ENCODE data around the gene OPRD1. TPM values are rescaled to one million over a fixed set of nuclear protein-coding genes. Genes with fewer than 3 reads are reported as not detected.

The OPRD1 gene
- total RNA-seq, 1 experiment from 2014 or later = not detected

- DNase-seq (ENCODE audit: low spot score) = no peak
Observed at GRCh38 chr1:28883242-28883616, 71.3 kb downstream of the OPRD1 start.

GRCh38 chr1:28885472-28885877, 73.5 kb downstream of the OPRD1 start:
- no peak for DNase-seq (ENCODE audit: low spot score)

GRCh38 chr1:28885977-28886730, 74.2 kb downstream of the OPRD1 start:
- no peak for DNase-seq (ENCODE audit: low spot score)

GRCh38 chr1:28886731-28887418, 74.9 kb downstream of the OPRD1 start:
- DNase-seq (ENCODE audit: low spot score) = peak; percentile 47

- no peak for DNase-seq (ENCODE audit: low spot score)
Observed at GRCh38 chr1:28887419-28887834, 75.5 kb downstream of the OPRD1 start.

- DNase-seq (ENCODE audit: low spot score) = no peak
Observed at GRCh38 chr1:28887835-28888682, 76.1 kb downstream of the OPRD1 start.

GRCh38 chr1:28888915-28889314, 76.9 kb downstream of the OPRD1 start:
- no peak for DNase-seq (ENCODE audit: low spot score)

- no peak for DNase-seq (ENCODE audit: low spot score)
Observed at GRCh38 chr1:28889357-28889756, 77.4 kb downstream of the OPRD1 start.

GRCh38 chr1:28890435-28890834, 78.5 kb downstream of the OPRD1 start:
- DNase-seq (ENCODE audit: low spot score) = no peak

- DNase-seq (ENCODE audit: low spot score) = no peak
Observed at GRCh38 chr1:28890836-28891235, 78.9 kb downstream of the OPRD1 start.

GRCh38 chr1:28891256-28891655, 79.3 kb downstream of the OPRD1 start:
- no peak for DNase-seq (ENCODE audit: low spot score)

GRCh38 chr1:28893403-28894102, 81.6 kb downstream of the OPRD1 start:
- DNase-seq (ENCODE audit: low spot score) = no peak

- no peak for DNase-seq (ENCODE audit: low spot score)
Observed at GRCh38 chr1:28894785-28895184, 82.8 kb downstream of the OPRD1 start.

- DNase-seq (ENCODE audit: low spot score) = no peak
Observed at GRCh38 chr1:28895896-28896608, 84.1 kb downstream of the OPRD1 start.

- no peak for DNase-seq (ENCODE audit: low spot score)
Observed at GRCh38 chr1:28896609-28896986, 84.6 kb downstream of the OPRD1 start.

- no peak for DNase-seq (ENCODE audit: low spot score)
Observed at GRCh38 chr1:28897789-28898188, 85.8 kb downstream of the OPRD1 start.

GRCh38 chr1:28898405-28898881, 86.5 kb downstream of the OPRD1 start:
- DNase-seq (ENCODE audit: low spot score) = no peak

GRCh38 chr1:28899267-28899666, 87.3 kb downstream of the OPRD1 start:
- DNase-seq (ENCODE audit: low spot score) = no peak

GRCh38 chr1:28900562-28900961, 88.6 kb downstream of the OPRD1 start:
- no peak for DNase-seq (ENCODE audit: low spot score)

GRCh38 chr1:28902738-28903137, 90.8 kb downstream of the OPRD1 start:
- DNase-seq (ENCODE audit: low spot score) = no peak
